A549 treated with GW870086 at 1 μM for 4 hours (cell line): ENCODE data around the gene SUSD5. TPM values are rescaled to one million over a fixed set of nuclear protein-coding genes. Genes with fewer than 3 reads are reported as not detected.

ENCODE experiments used
- total RNA-seq: library from RNA; stranded (reverse); fragments of 200-300 nt; extraction: Qiagen RNA extraction; gene quantifications from 5 replicates; pipeline ENCODE4 v1.2.3, GENCODE V29; 2022; ENCODE audit warnings: low read depth

The SUSD5 gene
- 2.9 to 4.2 TPM (median 3.4 TPM) in 5 replicates for total RNA-seq

DNA sequence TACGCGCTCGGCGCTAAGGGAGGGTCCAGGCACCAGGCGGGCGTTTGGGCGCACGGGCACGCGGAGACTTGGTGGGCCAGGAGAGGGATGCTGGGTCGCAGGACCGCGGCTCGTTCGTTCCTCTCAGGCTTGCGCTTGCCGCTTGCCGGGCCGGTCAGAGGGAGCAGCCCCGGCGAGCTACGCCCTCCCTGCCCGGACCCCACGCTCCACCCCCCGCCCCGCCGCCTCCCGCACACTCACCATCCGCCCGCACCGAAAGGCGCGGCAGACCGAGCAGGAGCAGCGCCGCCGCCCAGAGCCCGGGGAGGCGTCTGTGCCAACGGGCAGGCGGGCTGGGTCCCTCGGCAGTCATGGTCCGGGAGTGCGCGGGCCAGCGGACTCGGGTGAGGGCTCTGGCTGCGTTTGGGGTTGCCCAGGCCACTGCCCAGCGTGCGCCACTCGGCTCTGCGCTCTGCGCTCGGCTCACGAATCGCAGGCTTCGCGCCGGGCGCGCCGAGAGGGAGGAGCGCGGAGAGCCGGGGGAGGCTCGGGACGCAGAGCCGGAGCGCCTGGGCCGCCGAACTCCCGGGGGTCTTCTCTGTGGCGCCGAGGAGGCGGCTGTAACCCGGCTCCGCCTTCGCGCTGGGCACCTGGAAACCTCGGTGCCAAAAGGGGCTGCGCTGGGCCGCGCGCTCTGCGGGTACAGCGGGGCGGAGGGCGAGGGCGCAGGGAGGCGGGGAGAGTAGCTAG, at the start of gene SUSD5:
Gene SUSD5, minus strand, starts transcription at position 365 of the 729 bp plus-strand sequence. Its CDS starts 13 bp downstream, at position 352.

DNA sequence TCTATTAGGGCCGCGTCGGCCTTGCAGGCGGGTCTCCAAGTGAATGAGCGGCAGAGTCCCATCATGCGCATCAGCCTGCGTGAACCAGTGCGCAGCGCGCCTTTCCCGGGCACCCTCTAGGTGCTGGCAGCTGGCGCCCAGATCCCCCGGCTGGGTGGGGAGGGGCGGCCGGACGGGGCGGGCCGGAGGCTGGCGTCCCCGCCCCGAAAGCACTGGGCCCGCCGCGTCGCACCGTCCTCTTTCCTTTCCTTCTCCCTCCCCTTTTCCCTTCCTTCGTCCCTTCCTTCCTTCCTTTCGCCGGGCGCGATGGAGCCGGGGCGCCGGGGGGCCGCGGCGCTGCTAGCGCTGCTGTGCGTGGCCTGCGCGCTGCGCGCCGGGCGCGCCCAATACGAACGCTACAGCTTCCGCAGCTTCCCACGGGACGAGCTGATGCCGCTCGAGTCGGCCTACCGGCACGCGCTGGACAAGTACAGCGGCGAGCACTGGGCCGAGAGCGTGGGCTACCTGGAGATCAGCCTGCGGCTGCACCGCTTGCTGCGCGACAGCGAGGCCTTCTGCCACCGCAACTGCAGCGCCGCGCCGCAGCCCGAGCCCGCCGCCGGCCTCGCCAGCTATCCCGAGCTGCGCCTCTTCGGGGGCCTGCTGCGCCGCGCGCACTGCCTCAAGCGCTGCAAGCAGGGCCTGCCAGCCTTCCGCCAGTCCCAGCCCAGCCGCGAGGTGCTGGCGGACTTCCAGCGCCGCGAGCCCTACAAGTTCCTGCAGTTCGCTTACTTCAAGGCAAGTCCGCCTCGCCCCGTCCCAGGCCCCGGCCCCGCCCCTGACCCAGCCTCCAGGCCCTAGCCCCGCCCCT, 104.6 kb downstream of the SUSD5 start, which contains the start of gene CRTAP:
Gene CRTAP, plus strand, starts transcription at position 243 of the 850 bp plus-strand sequence. Its CDS starts 64 bp downstream, at position 307.

Other genes starting within 250 kb of the SUSD5 start
- gene GLB1, start 121.7 kb downstream of the SUSD5 start, total RNA-seq = 66.7 to 77.4 TPM (median 72.7 TPM) in 5 replicates
- 1.5 to 1.7 TPM (median 1.5 TPM) in 5 replicates for gene TMPPE, start 121.7 kb downstream of the SUSD5 start, total RNA-seq
- gene CRTAP, start 104.8 kb downstream of the SUSD5 start, total RNA-seq = 227 to 315 TPM (median 300 TPM) in 5 replicates
- 6.1 to 8.0 TPM (median 7.0 TPM) in 5 replicates for gene FBXL2, start 58.6 kb upstream of the SUSD5 start, total RNA-seq
- 45.4 to 62.3 TPM (median 53.7 TPM) in 5 replicates for gene UBP1, start 221.6 kb upstream of the SUSD5 start, total RNA-seq